Stomach (tissue), 9 donors: Measurements from ENCODE around the gene MAP3K5. TPM values are rescaled to one million over a fixed set of nuclear protein-coding genes. Genes with fewer than 3 reads are reported as not detected.

Experiments
- DNase-seq, 2 donors: peaks; one replicate each; pipeline versions ENCODE4 v3.0.0 to v3.0.0-alpha.2; 2013 to 2019
- H3K27ac ChIP-seq, 5 donors: fragments of 200-600 bp in 4 of 5; sonication (generic) in 4 of 5; one replicate each; pipeline ENCODE4 v1.5.1; 2013 to 2019; ENCODE audit warnings: mild to moderate bottlenecking in 1 of 5, moderate library complexity in 1 of 5
- H3K27me3 ChIP-seq, 3 donors: fragments of 200-600 bp; sonication (generic); one replicate each; pipeline ENCODE4 v1.5.1; 2017 to 2019; ENCODE audit warnings: mixed run types in 1 of 3
- H3K36me3 ChIP-seq, 4 donors: fragments of 200-600 bp; sonication (generic); 1 replicate in 3 of 4; 2 replicates in 1 of 4; pipeline ENCODE4 v1.5.1; 2016 to 2019
- H3K4me1 ChIP-seq, 4 donors: fragments of 200-600 bp; sonication (generic); one replicate each; pipeline ENCODE4 v1.5.1; 2016 to 2019
- H3K4me3 ChIP-seq, 4 donors: fragments of 200-600 bp; sonication (generic) in 3 of 4; one replicate each; pipeline ENCODE4 v1.5.1; 2016 to 2019; ENCODE audit warnings: mild to moderate bottlenecking in 1 of 4
- H3K9me3 ChIP-seq, 4 donors: fragments of 200-600 bp; sonication (generic); one replicate each; pipeline ENCODE4 v1.5.1; 2016 to 2019
- CTCF ChIP-seq, 7 experiments: fragments of 450-650 bp in 4 of 7; fragments of 200-600 bp in 3 of 7; sonication (generic) in 3 of 7; IDR thresholded peaks; one replicate each; pipeline ENCODE4 v1.5.1; 2016 to 2019; ENCODE audit warnings: antibody characterized with exemption in 7 of 7, control low read depth in 2 of 7, mild to moderate bottlenecking in 1 of 7
- EP300 ChIP-seq: sonication (generic); formaldehyde crosslinking; IDR thresholded peaks from one replicate; pipeline ENCODE4 v1.6.1; 2017; ENCODE audit warnings: antibody characterized with exemption
- POLR2A ChIP-seq, 4 donors: fragments of 450-650 bp; IDR thresholded peaks; one replicate each; pipeline ENCODE4 v1.6.1; 2016; ENCODE audit warnings: antibody characterized with exemption in 4 of 4, control low read depth in 2 of 4, mild to moderate bottlenecking in 1 of 4, moderate library complexity in 1 of 4
- POLR2AphosphoS5 ChIP-seq, 3 donors: sonication (generic); formaldehyde crosslinking; IDR thresholded peaks; one replicate each; pipeline ENCODE4 v1.6.1; 2016; ENCODE audit warnings: antibody characterized with exemption in 3 of 3
- WGBS, 5 donors: extraction: QIAGEN DNeasy Blood & Tissue Kit in 3 of 5; methylation state at CpG; one replicate each; pipeline versions ENCODE4 v1.1.5 to v1.1.7; 2013 to 2018; 5-methylcytosine and 5-hydroxymethylcytosine counted together
- intact Hi-C: fragments of 100-400 bp; cut with DNase I; formaldehyde crosslinking; loops from one replicate; pipeline ENCODE4 v1.15.1; 2023; ENCODE audit warnings: low total_unique reads
- polyA plus RNA-seq, 3 donors: library from polyadenylated mRNA; stranded (reverse); fragments of 200-250 nt; gene quantifications; one replicate each; pipeline ENCODE4 v1.2.3, GENCODE V29; 2013
- total RNA-seq, 5 donors: library from RNA; depleted of rRNA; stranded (reverse); fragments of >200 nt; gene quantifications; one replicate each; pipeline versions ENCODE4 v1.1.0 to v1.2.3, GENCODE V29; 2014 to 2016
- donor health status: healthy with polysubstance abuse.
- donor health status: Bipolar disorder and iron deficiency.
- donor health status: healthy.

The MAP3K5 gene
- total and polyA plus RNA-seq, 8 donors, result 4.9 to 40.3 (median 23.6) TPM

GRCh38 chr6:136609873-136610706 lies 182.2 kb downstream of the MAP3K5 start:
- intact Hi-C loops, result no loop called here
- WGBS, 5 donors, result 23 to 31% (median 29%) methylated on average over 4 of the region's 4 CpGs
- no peaks in the 10 kb centered on the region for H3K27me3 ChIP-seq
- H3K36me3 ChIP-seq, result peaks cover 0 to 31% (median 23%) of the 10 kb centered on the region in 4 donors
- peak; percentile 64 to 87 for DNase-seq
- no peak overlapping the region for H3K4me3 ChIP-seq
- peaks cover 18 to 47% (median 40%) of the 10 kb centered on the region in 4 donors for H3K4me1 ChIP-seq
- TF ChIP-seq CTCF (IDR thresholded peaks at IDR 0.05) (no peak), EP300 (no peak), POLR2AphosphoS5 (IDR thresholded peaks at IDR 0.05) (peak in 2 of 3 donors; percentile 68 to 90), POLR2A (IDR thresholded peaks at IDR 0.05) (no peak)
- no peaks in the 10 kb centered on the region for H3K9me3 ChIP-seq
- H3K27ac ChIP-seq, result peak overlapping the region; percentile 52 to 79 (median 72)

GRCh38 chr6:136608991-136609390 lies 183.3 kb downstream of the MAP3K5 start:
- Histone ChIP-seq H3K9me3 (no peaks in the 10 kb centered on the region), H3K4me3 (no peak overlapping the region), H3K36me3 (peaks cover 5 to 36% (median 31%) of the 10 kb centered on the region in 4 donors), H3K4me1 (peaks cover 18 to 47% (median 40%) of the 10 kb centered on the region in 4 donors), H3K27me3 (no peaks in the 10 kb centered on the region), H3K27ac (peak overlapping the region; percentile 52 to 79 (median 72))
- 65 to 82% (median 75%) methylated on average over 3 of the region's 3 CpGs for WGBS, 5 donors
- peak in 1 of 2 donors; percentile 30 for DNase-seq
- TF ChIP-seq POLR2A (IDR thresholded peaks at IDR 0.05), result no peak
- TF ChIP-seq POLR2AphosphoS5 (IDR thresholded peaks at IDR 0.05), result no peak
- TF ChIP-seq CTCF (IDR thresholded peaks at IDR 0.05), result no peak
- TF ChIP-seq EP300, result no peak
- intact Hi-C loops, result no loop called here

GRCh38 chr6:136607932-136608772 lies 184.1 kb downstream of the MAP3K5 start:
- 54 to 65% (median 58%) methylated on average over 12 of the region's 12 CpGs for WGBS, 5 donors
- Histone ChIP-seq H3K4me1 (peaks cover 18 to 47% (median 40%) of the 10 kb centered on the region in 4 donors), H3K27ac (peak overlapping the region in 4 of 5 donors; percentile 29 to 79 (median 75)), H3K36me3 (peaks cover 11 to 36% (median 30%) of the 10 kb centered on the region in 4 donors), H3K4me3 (no peak overlapping the region), H3K9me3 (no peaks in the 10 kb centered on the region), H3K27me3 (no peaks in the 10 kb centered on the region)
- intact Hi-C loops, result no loop called here
- DNase-seq, result peak; percentile 81 to 83
- TF ChIP-seq POLR2A (IDR thresholded peaks at IDR 0.05) (no peak), CTCF (IDR thresholded peaks at IDR 0.05) (peak in 5 of 7 experiments; percentile 62 to 81 (median 68))

GRCh38 chr6:136607204-136607931 lies 184.9 kb downstream of the MAP3K5 start:
- WGBS, 5 donors, result 48 to 67% (median 53%) methylated on average over 3 of the region's 3 CpGs

More at GRCh38 chr6:136607204-136607931, 184.9 kb downstream of the MAP3K5 start:
- intact Hi-C loops, result no loop called here
- H3K4me1 ChIP-seq, result peaks cover 18 to 48% (median 41%) of the 10 kb centered on the region in 4 donors
- DNase-seq, result peak in 1 of 2 donors; percentile 14
- H3K27me3 ChIP-seq, result no peaks in the 10 kb centered on the region
- H3K9me3 ChIP-seq, result no peaks in the 10 kb centered on the region
- H3K4me3 ChIP-seq, result no peak overlapping the region
- peak overlapping the region in 2 of 5 donors; percentile 17 to 78 for H3K27ac ChIP-seq
- TF ChIP-seq POLR2AphosphoS5 (IDR thresholded peaks at IDR 0.05) (peak in 2 of 3 donors; percentile 31 to 38), POLR2A (IDR thresholded peaks at IDR 0.05) (no peak)
- peaks cover 11 to 31% (median 27%) of the 10 kb centered on the region in 4 donors for H3K36me3 ChIP-seq
